H1 (cell line): Measurements from ENCODE around the gene DSTYK.

ENCODE experiments used
- CEBPB ChIP-seq: IDR thresholded peaks from 2 replicates; pipeline ENCODE4 v1.6.1; 2012; ENCODE audit warnings: low read depth, low read length
- CHD2 ChIP-seq: IDR thresholded peaks from 2 replicates; pipeline ENCODE4 v1.6.1; 2012; ENCODE audit warnings: low read length, improper control_type of control experiment
- EP300 ChIP-seq, 2 experiments: IDR thresholded peaks; 1 replicate in 1 of 2; 2 replicates in 1 of 2; pipeline ENCODE4 v1.6.1; 2011 to 2012; ENCODE audit warnings: low read depth in 2 of 2, low read length in 2 of 2, mild to moderate bottlenecking in 2 of 2, borderline replicate concordance in 1 of 2, inconsistent platforms in 1 of 2, moderate library complexity in 1 of 2
- EZH2 ChIP-seq: fragments of 200-600 bp; sonication (generic); IDR thresholded peaks from 2 replicates; pipeline ENCODE4 v1.7.1; 2012; ENCODE audit warnings: low read depth, mild to moderate bottlenecking, moderate library complexity, low read length, inconsistent platforms; ENCODE audit not compliant: severe bottlenecking
- GABPA ChIP-seq: IDR thresholded peaks from 2 replicates; pipeline ENCODE4 v1.6.1; 2011; ENCODE audit warnings: mild to moderate bottlenecking, low read length, moderate library complexity, borderline replicate concordance; ENCODE audit not compliant: insufficient read depth
- JUN ChIP-seq: IDR thresholded peaks from 2 replicates; pipeline ENCODE4 v1.6.1; 2011; ENCODE audit warnings: low read depth, mild to moderate bottlenecking, improper control_type of control experiment, low read length
- JUND ChIP-seq: IDR thresholded peaks from 2 replicates; pipeline ENCODE4 v1.6.1; 2011; ENCODE audit warnings: mild to moderate bottlenecking, improper control_type of control experiment, low read length
- POLR2A ChIP-seq, 2 experiments: IDR thresholded peaks; 1 replicate in 1 of 2; 2 replicates in 1 of 2; pipeline ENCODE4 v1.6.1; 2011; ENCODE audit warnings: low read depth in 2 of 2, low read length in 2 of 2, mild to moderate bottlenecking in 2 of 2; ENCODE audit errors: control extremely low read depth in 1 of 2
- POLR2AphosphoS5 ChIP-seq: IDR thresholded peaks from 2 replicates; pipeline ENCODE4 v1.6.1; 2011; ENCODE audit warnings: low read depth, low read length
- SIN3A ChIP-seq, 2 experiments: IDR thresholded peaks in 1 of 2; conservative IDR thresholded peaks in 1 of 2; 2 replicates each; pipeline ENCODE4 v1.6.1; 2011 to 2012; ENCODE audit warnings: low read length in 2 of 2, improper control_type of control experiment in 1 of 2, low read depth in 1 of 2, mild to moderate bottlenecking in 1 of 2
- TAF1 ChIP-seq: IDR thresholded peaks from 2 replicates; pipeline ENCODE4 v1.6.1; 2011; ENCODE audit warnings: mild to moderate bottlenecking, low read depth, low read length
- YY1 ChIP-seq: IDR thresholded peaks from 2 replicates; pipeline ENCODE4 v1.6.1; 2011; ENCODE audit warnings: low read depth, mild to moderate bottlenecking, low read length
- TF ChIP-seq, protein P1 (sequence below), 3 experiments: IDR thresholded peaks; 1 replicate in 2 of 3; 2 replicates in 1 of 3; pipeline versions ENCODE4 v1.5.1 to v1.6.1; 2011; ENCODE audit warnings: low read length in 3 of 3, mild to moderate bottlenecking in 3 of 3, inconsistent platforms in 2 of 3, low read depth in 1 of 3, moderate library complexity in 1 of 3; ENCODE audit not compliant: insufficient read depth in 1 of 3; ENCODE audit errors: control extremely low read depth in 1 of 3

GRCh38 chr1:205240118-205240517 is 28.6 kb upstream of the DSTYK start:
- TF ChIP-seq TAF1 (no peak), JUN (no peak), POLR2AphosphoS5 (no peak), EZH2 (no peak), JUND (no peak), YY1 (no peak), CHD2 (no peak), POLR2A (IDR thresholded peaks at IDR 0.05; ENCODE audit: control extremely low read depth in 1 of 2, low read depth in 2 of 2, low read length in 2 of 2) (no peak), GABPA (no peak), CEBPB (no peak), EP300 (IDR thresholded peaks at IDR 0.05; ENCODE audit: borderline replicate concordance in 1 of 2, low read depth in 2 of 2, low read length in 2 of 2) (no peak), SIN3A (conservative IDR thresholded peaks at IDR 0.05 in 1 of 2, IDR thresholded peaks at IDR 0.05 in 1 of 2; ENCODE audit: low read depth in 1 of 2, low read length in 2 of 2) (no peak)
- TF ChIP-seq, protein P1, sequence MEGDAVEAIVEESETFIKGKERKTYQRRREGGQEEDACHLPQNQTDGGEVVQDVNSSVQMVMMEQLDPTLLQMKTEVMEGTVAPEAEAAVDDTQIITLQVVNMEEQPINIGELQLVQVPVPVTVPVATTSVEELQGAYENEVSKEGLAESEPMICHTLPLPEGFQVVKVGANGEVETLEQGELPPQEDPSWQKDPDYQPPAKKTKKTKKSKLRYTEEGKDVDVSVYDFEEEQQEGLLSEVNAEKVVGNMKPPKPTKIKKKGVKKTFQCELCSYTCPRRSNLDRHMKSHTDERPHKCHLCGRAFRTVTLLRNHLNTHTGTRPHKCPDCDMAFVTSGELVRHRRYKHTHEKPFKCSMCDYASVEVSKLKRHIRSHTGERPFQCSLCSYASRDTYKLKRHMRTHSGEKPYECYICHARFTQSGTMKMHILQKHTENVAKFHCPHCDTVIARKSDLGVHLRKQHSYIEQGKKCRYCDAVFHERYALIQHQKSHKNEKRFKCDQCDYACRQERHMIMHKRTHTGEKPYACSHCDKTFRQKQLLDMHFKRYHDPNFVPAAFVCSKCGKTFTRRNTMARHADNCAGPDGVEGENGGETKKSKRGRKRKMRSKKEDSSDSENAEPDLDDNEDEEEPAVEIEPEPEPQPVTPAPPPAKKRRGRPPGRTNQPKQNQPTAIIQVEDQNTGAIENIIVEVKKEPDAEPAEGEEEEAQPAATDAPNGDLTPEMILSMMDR (IDR thresholded peaks at IDR 0.05; ENCODE audit: control extremely low read depth in 1 of 3, insufficient read depth in 1 of 3, low read depth in 1 of 3, low read length in 3 of 3): no peak
